HCT116 (cell line): ENCODE measurements around the gene FECH. TPM values are rescaled to one million over a fixed set of nuclear protein-coding genes. Genes with fewer than 3 reads are reported as not detected.

Experiments
- ATAC-seq: fragments of 200-7000 bp; cut with Tn5 transposase; 2 replicates; pipeline ENCODE4 v1.9.1; 2020; ENCODE audit warnings: mild to moderate bottlenecking, moderate library complexity
- BruUV-seq: library from RNA; stranded (reverse); fragments of 400-500 nt; replicated peaks from 2 replicates; lab custom pipeline; 2021; lab: Mats Ljungman, UMichigan
- CTCF ChIA-PET: fragments of 300-600 bp; sonication (Branson Sonifier 250); formaldehyde crosslinking; loops from one replicate; lab custom pipeline; 2021; ENCODE audit warnings: antibody characterized with exemption; lab: Charles Lee
- POLR2A ChIA-PET: fragments of 300-600, 350-600 bp; sonication (Branson Sonifier 250); formaldehyde crosslinking; loops from one replicate; lab custom pipeline; 2021; ENCODE audit warnings: antibody characterized with exemption; lab: Charles Lee
- RAD21 ChIA-PET, 2 experiments: fragments of 300-600 bp; sonication (Branson Sonifier 250); formaldehyde crosslinking; loops; one replicate each; lab custom pipeline; 2023; ENCODE audit warnings: low total read pairs in 2 of 2; ENCODE audit not compliant: uncharacterized antibody in 2 of 2, unreplicated experiment in 2 of 2, low non-redundant PET in 1 of 2; lab: Charles Lee
- DNase-seq: peaks from one replicate; pipeline ENCODE4 v3.0.0-alpha.2; 2010; ENCODE audit warnings: low read depth, low spot score
- H2AFZ ChIP-seq: fragments of 200-600 bp; shearing (Covaris generic), sonication (generic); 2 replicates; pipeline ENCODE4 v1.6.1; 2017; ENCODE audit warnings: low read depth, mixed run types, mixed read lengths, antibody characterized with exemption, low read length; ENCODE audit not compliant: poor library complexity, severe bottlenecking
- H3K27ac ChIP-seq: 2 replicates; pipeline ENCODE4 v1.5.1; 2012; ENCODE audit warnings: low read depth, low read length
- H3K27me3 ChIP-seq: fragments of 200-600 bp; sonication (generic); 2 replicates; pipeline ENCODE4 v1.6.1; 2016; ENCODE audit warnings: mixed run types, low read length, mixed read lengths; ENCODE audit not compliant: insufficient read depth
- H3K36me3 ChIP-seq, 2 experiments: fragments of 200-500 bp in 1 of 2; fragments of 200-600 bp in 1 of 2; sonication (Bioruptor generic) in 1 of 2; sonication (generic) in 1 of 2; 2 replicates each; pipeline versions ENCODE4 v1.5.1 to v1.6.1; 2014 to 2016; ENCODE audit warnings: low read length in 2 of 2, inconsistent platforms in 1 of 2, mixed read lengths in 1 of 2, mixed run types in 1 of 2; ENCODE audit not compliant: insufficient read depth in 2 of 2, control insufficient read depth in 1 of 2
- H3K4me1 ChIP-seq, 2 experiments: fragments of 200-600 bp in 1 of 2; sonication (generic) in 1 of 2; 2 replicates each; pipeline versions ENCODE4 v1.5.1 to v1.6.1; 2012 to 2017; ENCODE audit warnings: low read length in 2 of 2, inconsistent platforms in 1 of 2, mild to moderate bottlenecking in 1 of 2, mixed read lengths in 1 of 2, mixed run types in 1 of 2, moderate library complexity in 1 of 2; ENCODE audit not compliant: insufficient read depth in 2 of 2, control insufficient read depth in 1 of 2
- H3K4me2 ChIP-seq: fragments of 200-600 bp; sonication (generic); 2 replicates; pipeline ENCODE4 v1.6.1; 2017; ENCODE audit warnings: mixed run types, low read length, mixed read lengths
- H3K4me3 ChIP-seq, 2 experiments: fragments of 200-600 bp in 1 of 2; sonication (generic) in 1 of 2; replicated peaks in 1 of 2; 2 replicates each; pipeline ENCODE4 v1.5.1; 2011 to 2016; ENCODE audit warnings: low read length in 2 of 2, control low read depth in 1 of 2, low read depth in 1 of 2, mild to moderate bottlenecking in 1 of 2, mixed read lengths in 1 of 2, mixed run types in 1 of 2
- H3K79me2 ChIP-seq: fragments of 200-600 bp; sonication (generic); 2 replicates; pipeline ENCODE4 v1.6.1; 2017; ENCODE audit warnings: mild to moderate bottlenecking, mixed run types, low read length, moderate library complexity, mixed read lengths; ENCODE audit not compliant: insufficient read depth
- H3K9ac ChIP-seq: fragments of 200-600 bp; sonication (generic); 2 replicates; pipeline ENCODE4 v1.6.1; 2016; ENCODE audit warnings: low read length, mixed read lengths
- H3K9me2 ChIP-seq: fragments of 200-600 bp; sonication (generic), shearing (Covaris generic); 2 replicates; pipeline ENCODE4 v1.6.1; 2017; ENCODE audit warnings: mixed run types, mild to moderate bottlenecking, moderate library complexity; ENCODE audit not compliant: insufficient read depth
- H3K9me3 ChIP-seq, 2 experiments: fragments of 200-500 bp in 1 of 2; fragments of 200-600 bp in 1 of 2; sonication (Bioruptor generic) in 1 of 2; sonication (generic) in 1 of 2; 2 replicates each; pipeline ENCODE4 v1.6.1; 2014 to 2017; ENCODE audit warnings: low read length in 2 of 2, mixed read lengths in 2 of 2, inconsistent platforms in 1 of 2, low read depth in 1 of 2, mild to moderate bottlenecking in 1 of 2, mixed run types in 1 of 2, moderate library complexity in 1 of 2; ENCODE audit not compliant: control insufficient read depth in 1 of 2, insufficient read depth in 1 of 2
- H4K20me1 ChIP-seq: fragments of 200-600 bp; sonication (generic), shearing (Covaris generic); 2 replicates; pipeline ENCODE4 v1.6.1; 2017; ENCODE audit warnings: mixed run types, mild to moderate bottlenecking, moderate library complexity; ENCODE audit not compliant: insufficient read depth
- EGR1 ChIP-seq: IDR thresholded peaks from 2 replicates; pipeline ENCODE4 v1.6.1; 2012; ENCODE audit warnings: low read depth
- POLR2AphosphoS5 ChIP-seq: IDR thresholded peaks from 2 replicates; pipeline ENCODE4 v1.6.1; 2011; ENCODE audit warnings: mild to moderate bottlenecking, low read depth, low read length, moderate library complexity
- RAD21 ChIP-seq: IDR thresholded peaks from 2 replicates; pipeline ENCODE4 v1.6.1; 2012; ENCODE audit warnings: low read depth, mild to moderate bottlenecking
- SP1 ChIP-seq: IDR thresholded peaks from 2 replicates; pipeline ENCODE4 v1.6.1; 2012; ENCODE audit warnings: low read depth
- YY1 ChIP-seq: IDR thresholded peaks from 2 replicates; pipeline ENCODE4 v1.6.1; 2011; ENCODE audit warnings: low read length, low read depth, moderate library complexity, mild to moderate bottlenecking; ENCODE audit not compliant: insufficient replicate concordance; ENCODE audit errors: extremely low read depth
- ZBTB33 ChIP-seq: IDR thresholded peaks from 2 replicates; pipeline ENCODE4 v1.6.1; 2011; ENCODE audit warnings: mild to moderate bottlenecking, low read length, moderate library complexity; ENCODE audit not compliant: insufficient replicate concordance; ENCODE audit errors: extremely low read depth
- ZFX ChIP-seq: fragments of 450-650 bp; IDR thresholded peaks from 2 replicates; pipeline ENCODE4 v1.6.1; 2017
- intact Hi-C: fragments of 100-400 bp; cut with micrococcal nuclease; formaldehyde crosslinking; loops from 2 replicates; pipeline ENCODE4 v1.10.0; 2022
- total RNA-seq: library from RNA; stranded (reverse); gene quantifications from one replicate; pipeline ENCODE4 v1.2.1, GENCODE V29; 2021; ENCODE audit not compliant: unreplicated experiment

FECH gene
- total RNA-seq, 1 experiment from 2014 or later: 42.7 TPM

- H3K27ac ChIP-seq: no peak overlapping the region
- H4K20me1 ChIP-seq: no peaks in the 10 kb centered on the region
- TF ChIP-seq EGR1 (no peak), ZFX (no peak), ZBTB33 (no peak), RAD21 (no peak), YY1 (no peak)
- no TSS peak for BruUV-seq
- no peak overlapping the region for H3K9ac ChIP-seq
- no peak overlapping the region for H2AFZ ChIP-seq
- H3K9me2 ChIP-seq: no peaks in the 10 kb centered on the region
- ChIA-PET CTCF (no interaction called here), POLR2A (no interaction called here), RAD21 (no interaction called here)
- ATAC-seq (no peak), DNase-seq (no peak)
- H3K36me3 ChIP-seq: peaks cover 5 to 26% of the 10 kb centered on the region in 2 experiments; a peak in 3 of 4 replicates
- H3K4me2 ChIP-seq: no peak overlapping the region
- no peak overlapping the region for H3K4me3 ChIP-seq
- H3K79me2 ChIP-seq: no peaks in the 10 kb centered on the region
- no peaks in the 10 kb centered on the region for H3K4me1 ChIP-seq
- H3K27me3 ChIP-seq: no peaks in the 10 kb centered on the region
- H3K9me3 ChIP-seq: no peaks in the 10 kb centered on the region
- intact Hi-C loops: no loop called here
Observed at GRCh38 chr18:57575542-57575941, 11.0 kb downstream of the FECH start.

GRCh38 chr18:57574866-57575265, 11.6 kb downstream of the FECH start:
- POLR2A ChIA-PET: no interaction called here
- H3K9ac ChIP-seq: no peak overlapping the region
- H3K4me1 ChIP-seq: no peaks in the 10 kb centered on the region
- H3K27ac ChIP-seq: no peak overlapping the region
- RAD21 ChIA-PET: no interaction called here
- H3K4me2 ChIP-seq: no peak overlapping the region
- BruUV-seq: no TSS peak
- H3K27me3 ChIP-seq: no peaks in the 10 kb centered on the region
- DNase-seq (no peak), ATAC-seq (no peak)
- TF ChIP-seq EGR1 (no peak), POLR2AphosphoS5 (no peak), SP1 (no peak), ZFX (no peak)
- H3K9me3 ChIP-seq: no peaks in the 10 kb centered on the region
- no peaks in the 10 kb centered on the region for H3K79me2 ChIP-seq
- no peaks in the 10 kb centered on the region for H4K20me1 ChIP-seq
- CTCF ChIA-PET: no interaction called here
- intact Hi-C loops: no loop called here
- H3K9me2 ChIP-seq: no peaks in the 10 kb centered on the region
- H3K36me3 ChIP-seq: peaks cover 9 to 26% of the 10 kb centered on the region in 2 experiments; a peak in 3 of 4 replicates
- no peak overlapping the region for H3K4me3 ChIP-seq
- no peak overlapping the region for H2AFZ ChIP-seq
